Activated effector memory CD4-positive, alpha-beta T cell treated with Interleukin-2 at 50 U/mL for 16 hours (primary cell): ENCODE results near the gene SLC22A12.

Experiments
- DNase-seq: peaks from one replicate; pipeline ENCODE4 v3.0.0-alpha.2; 2020

Gene SLC22A12

DNA sequence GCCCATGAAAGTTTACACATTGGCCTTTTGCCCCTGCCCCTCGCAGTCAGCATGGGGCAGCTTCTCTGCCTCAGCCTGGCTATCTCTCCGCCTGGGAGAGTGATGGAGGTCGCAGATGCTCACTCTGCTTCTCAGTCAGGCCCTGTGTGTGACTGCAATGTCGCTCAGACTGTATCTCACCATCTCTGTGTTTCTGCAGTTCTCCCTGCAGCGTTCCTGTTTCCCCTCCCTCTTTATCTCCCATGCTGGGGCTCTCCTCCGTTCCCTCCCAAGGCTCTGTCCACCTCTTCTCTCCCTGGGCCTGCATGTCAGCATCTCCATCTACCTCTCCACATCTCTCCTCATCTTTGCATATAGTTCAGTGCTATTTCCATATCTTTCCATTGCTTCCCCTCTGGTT lies 38.1 kb downstream of the SLC22A12 start:
- no peak for DNase-seq

DNA sequence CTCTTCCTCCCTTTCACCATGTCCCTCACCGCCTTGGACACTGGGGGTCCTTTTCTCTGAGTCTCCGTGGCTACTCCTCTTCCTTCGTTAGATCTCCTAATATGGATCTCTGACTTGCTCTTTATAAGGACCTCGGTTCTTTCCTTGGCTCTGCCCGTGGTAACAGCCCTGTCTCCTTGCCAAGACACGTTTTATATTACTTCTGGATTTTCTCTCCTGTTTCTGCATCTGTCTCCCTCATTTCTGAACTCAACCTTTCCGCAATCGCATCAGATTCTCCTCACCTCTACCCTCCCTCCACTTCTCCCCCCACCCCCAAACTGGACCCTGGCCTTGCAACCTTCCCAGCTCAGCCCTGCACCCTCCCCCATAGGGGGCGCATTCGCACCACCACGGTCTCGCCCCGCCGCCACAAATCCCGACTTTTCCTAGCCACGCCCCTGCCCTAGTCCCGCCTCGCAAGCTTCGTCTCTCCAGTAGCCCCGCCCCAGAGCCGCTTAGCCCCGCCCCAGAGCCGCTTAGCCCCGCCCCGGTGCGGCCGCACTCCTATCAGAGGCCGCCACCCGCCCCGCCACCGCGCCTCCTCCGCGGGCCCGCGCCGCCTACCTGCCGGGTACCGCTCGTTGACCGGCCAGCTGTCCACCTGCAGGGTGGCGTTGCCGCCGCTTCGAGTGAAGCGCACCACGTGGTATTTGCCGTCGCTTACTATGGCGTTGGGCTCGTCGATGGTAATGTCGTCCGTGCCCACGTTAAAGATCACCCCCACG lies 39.0 kb downstream of the SLC22A12 start:
- DNase-seq, result no peak

DNA sequence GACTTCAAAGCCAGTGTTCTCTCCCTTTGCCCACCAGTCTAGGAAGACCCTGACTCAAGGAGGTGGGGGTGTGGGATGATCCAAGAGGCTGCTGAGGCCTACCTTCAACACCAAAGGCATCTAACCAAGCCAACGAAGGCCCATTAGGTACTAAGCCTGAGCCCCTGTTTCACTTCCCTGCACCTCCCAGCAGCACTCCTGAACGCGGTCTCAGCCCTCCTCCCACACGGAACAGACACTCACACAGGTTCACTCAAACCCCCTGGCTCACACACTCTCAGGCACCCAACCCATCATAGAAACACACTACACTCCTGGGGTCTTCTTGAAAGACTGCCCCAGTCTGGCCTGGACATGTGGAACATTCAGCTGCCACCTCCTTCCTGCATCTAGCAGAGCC lies 40.7 kb downstream of the SLC22A12 start:
- DNase-seq, result no peak

DNA sequence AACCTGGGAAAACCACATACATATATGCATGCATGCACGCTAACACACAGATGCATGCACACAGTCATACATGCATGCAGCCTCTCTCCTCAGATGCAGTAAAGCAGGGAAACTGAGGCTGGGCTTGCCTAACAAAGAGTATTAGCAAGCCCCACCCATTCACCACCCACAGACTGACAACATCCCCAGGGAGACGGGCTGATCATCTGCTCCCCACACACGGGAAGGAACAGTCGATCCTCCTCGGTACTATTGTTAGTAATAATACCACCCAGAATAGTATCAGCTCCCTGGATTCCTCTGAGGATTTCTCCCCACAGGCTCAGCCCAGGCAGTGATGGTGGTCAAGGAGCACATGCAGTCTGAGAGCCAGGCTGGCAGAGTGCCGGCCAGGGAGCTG lies 41.2 kb downstream of the SLC22A12 start:
- DNase-seq, result no peak

DNA sequence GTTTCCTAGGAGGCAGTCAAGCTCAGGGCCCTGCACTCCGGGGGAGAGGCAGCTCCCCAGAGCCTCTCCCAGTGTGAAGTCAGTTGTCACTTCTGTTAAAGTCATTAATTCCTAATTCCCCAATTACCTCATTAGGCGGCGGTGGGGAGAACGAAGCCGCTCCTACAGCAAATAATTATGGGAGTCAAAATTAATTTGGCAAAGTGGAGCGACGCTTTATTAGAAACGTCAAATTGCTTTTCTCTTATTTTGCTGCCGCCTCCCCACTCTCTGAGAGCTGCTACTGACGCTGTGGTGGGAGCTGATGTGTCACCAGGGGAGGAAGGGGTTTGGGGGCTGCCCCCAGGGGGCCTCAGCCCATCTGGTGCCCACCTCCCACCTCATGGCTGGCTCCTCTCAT lies 41.6 kb downstream of the SLC22A12 start:
- no peak for DNase-seq

DNA sequence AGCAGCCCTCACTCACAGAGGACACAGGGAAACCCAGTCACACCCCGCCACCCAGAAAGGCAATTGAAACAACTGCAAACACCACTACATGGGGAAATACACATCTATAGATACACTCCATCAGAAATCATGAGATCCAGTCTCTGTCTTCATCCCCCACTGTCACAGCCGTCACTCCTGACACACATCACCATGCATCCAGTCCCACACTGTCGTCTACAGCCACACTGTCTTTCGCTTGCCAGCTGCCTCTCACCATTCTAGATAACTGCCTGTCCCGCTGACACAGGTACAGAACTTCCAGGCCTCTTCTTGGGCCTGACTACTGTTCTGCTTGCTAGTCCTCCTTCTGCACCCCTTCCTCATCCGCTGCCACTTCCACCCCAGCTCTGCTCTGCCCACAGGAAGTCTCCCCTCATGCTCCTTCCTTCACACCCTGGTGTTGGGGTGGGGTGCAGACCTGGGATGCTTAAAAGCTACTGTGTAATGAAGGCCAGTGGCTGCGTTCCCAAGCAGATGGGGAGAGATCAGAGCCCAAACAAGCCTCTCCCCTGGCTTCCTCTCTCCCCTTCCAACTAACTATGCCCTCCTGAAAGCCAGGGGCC lies 42.6 kb downstream of the SLC22A12 start:
- DNase-seq, result no peak

DNA sequence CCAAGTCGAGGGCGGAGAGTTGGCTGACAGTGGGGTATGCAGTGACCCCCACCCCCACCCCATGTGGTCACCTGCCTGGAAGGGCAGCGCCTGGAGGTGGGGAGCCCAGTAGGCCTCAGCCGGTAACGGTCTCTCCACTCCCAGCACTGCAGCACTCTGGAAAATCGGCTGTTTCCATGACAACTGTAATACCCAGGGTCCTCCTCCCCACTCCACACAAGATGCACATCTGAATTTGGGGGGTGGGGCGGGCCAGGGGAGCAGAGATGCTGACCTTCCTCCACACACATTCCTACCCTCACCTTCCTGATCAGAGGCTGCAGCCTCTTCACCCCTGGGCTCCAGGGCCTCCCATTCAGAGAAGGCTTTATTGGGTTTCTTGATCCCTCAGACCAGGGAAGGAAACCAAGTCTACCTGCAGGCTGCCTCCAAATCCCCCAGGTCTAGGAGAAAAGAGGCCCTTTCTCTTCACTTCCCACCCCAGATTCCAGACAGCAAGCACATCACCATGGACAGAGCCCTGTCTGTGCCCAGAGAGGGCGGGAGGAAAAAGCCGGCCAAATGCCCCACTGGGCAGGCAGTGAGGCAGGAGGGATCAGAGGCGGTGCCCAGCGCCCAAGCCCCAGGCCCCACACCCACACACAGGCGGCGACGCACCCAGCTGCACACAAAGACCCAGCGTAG lies 46.5 kb downstream of the SLC22A12 start:
- DNase-seq, result no peak

DNA sequence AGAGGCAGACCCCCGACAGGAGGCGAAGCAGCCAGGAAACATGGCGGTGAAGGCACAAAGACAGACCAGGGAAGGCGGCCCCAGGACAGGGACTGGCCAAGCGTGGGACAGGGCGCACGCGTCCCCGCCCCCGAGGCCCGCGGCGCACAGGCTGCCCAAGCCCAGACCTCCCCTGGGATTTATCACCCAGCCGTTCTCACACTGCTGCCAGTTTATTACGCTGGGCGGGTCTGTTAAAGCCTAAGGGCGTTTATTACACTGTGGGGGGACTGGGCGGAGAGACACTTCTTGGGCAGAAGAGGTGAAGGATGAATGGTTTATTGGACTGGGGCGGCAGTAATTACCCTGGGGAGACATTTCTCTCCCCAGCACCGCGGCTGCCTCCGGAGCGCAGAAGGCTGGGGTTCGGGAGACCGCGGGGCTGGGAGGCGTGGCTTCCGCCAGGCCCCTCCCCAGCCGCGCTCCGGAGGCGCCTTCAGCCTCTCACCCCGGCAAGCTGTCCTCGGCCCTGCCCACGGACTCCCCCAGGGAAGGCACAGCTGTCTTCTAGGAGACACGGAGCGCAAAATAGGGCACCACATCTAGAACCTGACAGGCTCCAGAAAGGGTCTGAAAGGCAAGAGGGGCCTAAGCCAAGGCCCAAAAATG lies 47.1 kb downstream of the SLC22A12 start:
- DNase-seq, result no peak

DNA sequence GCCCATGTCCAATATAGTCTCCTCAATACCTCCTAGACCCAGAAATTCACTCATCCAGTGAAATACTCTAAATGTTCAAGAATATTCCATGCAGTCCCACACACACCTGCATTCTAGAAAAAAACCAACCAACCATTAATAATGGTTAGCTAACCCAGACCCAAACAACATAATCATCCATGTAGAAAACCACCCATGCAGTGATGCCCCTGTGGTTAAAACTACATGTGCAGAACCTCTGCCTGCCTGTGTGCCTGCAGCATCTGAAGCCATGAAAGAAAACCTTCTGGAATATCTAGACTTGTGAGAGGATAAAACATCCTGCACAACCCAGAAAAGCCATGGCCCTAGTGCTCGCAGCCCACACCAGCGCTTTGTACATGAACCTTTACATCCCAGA lies 47.8 kb downstream of the SLC22A12 start:
- no peak for DNase-seq

DNA sequence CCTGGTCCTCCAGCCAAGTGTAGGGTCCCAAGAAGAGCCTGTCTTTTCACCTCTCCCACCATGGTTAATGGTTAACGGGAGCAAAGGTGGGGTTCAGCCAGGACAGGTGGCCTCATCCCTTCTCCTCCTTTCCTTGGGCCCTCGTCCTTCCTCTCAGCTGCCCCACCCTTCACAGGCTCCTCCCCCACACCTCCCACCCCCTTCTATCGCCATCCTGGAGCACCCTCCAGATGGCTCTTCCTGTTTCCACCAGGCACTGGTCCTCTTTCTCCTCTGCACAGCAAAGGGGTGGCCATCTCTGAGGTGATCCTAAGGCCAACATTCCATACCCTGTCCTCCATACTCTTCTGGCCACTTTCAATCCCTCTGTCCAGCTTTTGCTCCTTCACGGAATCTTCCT lies 48.9 kb downstream of the SLC22A12 start:
- DNase-seq, result no peak

DNA sequence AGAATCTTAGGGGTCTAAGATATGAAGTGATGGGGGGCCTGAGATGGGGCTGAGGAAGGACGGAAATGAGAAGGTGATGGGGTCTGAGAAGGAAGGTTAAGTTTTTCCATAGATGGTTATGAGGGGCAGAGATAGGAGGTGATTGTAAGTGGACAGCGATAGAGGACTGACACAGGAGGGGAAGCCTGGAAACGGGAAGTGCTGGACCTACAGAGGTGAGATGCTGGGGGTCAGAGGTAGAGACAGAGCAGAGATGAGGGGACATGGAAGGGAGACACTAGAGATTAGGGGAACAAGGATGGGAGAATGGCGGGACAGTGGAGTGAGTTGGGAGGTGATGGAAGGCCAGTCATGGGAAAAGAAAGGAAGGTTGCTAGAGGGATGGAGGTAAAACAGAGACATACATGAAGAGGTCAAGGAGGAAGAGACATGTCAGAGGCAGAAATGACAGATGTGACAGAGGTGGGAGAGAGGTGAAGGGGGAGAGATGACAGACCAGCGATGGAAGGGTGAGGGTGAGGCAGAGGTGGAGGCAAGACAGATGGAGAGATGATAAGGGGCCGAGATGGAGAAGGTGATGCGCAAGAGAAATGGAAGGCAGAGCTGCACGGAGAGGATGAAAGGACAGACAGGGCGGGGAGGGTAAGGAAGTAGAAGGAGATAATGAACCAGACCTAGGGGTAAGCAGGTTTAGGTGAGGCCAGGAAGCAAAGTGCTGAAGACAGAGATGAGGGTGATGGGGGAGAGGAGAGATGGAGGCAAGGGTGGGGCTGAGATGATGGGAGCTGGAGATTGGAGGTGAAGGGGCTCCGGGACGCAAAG lies 50.8 kb downstream of the SLC22A12 start:
- no peak for DNase-seq

DNA sequence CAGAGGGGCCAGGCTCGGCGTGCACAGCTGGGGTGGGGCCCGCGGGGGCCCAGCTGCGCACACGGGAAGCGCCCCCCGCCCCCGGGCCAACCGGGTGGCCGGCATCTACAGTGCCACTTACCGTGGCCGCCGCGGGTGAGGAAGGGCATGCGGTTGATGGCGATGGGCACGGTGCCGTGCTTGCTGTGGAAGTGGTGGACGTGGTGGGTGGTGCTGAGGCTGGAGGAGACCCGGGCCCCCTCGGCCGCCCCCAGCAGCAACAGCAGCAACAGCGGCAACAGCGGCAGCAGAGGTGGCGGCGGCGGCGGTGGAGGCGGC lies 51.4 kb downstream of the SLC22A12 start:
- DNase-seq, result no peak

DNA sequence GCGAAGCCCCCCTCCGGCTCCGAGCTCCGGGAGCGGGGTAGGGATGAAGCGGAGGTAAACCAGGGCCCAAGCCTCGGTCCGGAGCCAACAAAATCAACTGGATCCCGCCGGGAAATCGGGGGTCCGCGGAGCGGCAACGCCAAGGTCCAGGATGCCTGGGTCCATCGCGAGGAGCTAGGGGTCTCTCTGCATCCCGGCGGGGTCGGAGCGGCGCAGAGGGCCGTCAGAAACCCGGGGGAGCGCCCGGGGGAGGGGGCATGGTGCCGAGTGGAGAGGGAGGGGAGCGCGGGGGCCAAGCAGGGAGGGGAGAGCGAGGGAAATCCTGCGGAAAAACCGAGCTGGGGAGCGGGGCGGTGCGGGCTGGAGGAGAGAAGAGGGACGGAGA lies 51.8 kb downstream of the SLC22A12 start:
- DNase-seq, result no peak

DNA sequence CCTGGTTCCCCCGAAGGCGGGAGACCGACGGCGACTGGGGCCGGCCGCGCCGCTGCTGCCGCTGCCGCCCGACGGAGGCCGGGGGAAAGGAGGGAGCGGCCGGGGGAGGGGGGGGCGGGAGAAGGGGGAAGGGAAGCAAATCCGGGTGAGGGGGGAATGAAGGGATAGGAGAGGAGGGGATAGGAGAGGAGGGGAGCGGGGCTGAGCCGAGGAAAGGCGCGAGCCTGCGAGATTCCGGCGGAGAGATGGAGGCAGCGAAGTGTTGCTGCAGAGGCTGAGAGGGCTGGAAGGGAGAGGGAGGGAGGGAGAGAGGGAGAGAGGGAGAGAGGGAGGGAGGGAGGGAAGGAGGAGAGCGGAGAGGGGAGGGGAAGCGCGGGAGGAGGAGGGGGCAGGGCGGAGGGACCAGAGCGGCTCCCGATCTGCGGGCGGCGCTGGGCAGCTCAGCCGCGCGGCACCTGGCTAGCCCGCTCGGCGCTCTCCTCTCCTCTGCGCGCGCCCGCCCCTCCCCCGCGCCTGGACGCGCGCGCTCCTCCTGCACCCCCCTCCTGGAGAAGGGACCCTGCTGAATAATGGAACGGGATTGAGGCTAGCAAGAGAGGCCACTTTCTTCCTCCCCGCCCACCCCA lies 52.3 kb downstream of the SLC22A12 start:
- no peak for DNase-seq

DNA sequence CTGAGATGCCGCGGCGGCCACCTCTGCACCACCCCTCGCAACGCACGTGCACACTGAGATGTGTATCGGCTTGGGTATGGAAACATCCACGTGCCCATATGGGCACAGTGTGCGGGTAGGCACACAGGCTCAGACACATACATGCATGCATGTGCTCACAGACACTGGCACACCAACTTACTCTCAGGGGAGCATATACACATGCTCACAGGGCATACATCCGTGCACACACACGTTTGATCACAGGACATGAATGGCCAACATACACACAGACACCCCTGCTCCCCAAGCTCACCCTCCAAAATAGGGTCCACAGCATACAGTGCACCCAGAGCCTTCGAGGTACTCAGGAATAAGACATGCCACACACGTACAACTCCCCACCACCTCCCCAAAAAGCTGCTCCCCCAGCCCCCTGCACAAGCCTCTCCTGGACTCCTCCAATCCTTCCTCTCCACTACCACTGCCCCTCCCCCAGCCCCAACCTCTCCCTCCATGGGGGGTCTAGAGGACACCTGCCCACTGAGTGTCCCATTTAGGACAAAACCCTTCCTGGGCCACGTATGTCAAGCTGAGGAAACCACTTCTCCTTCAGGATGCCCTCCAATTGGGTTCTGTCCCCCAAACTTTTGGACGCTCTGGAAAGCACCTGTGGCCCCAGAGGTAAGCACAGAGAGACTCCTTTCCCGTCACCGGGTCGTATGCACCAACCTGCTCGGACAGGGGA lies 53.1 kb downstream of the SLC22A12 start:
- DNase-seq, result no peak

DNA sequence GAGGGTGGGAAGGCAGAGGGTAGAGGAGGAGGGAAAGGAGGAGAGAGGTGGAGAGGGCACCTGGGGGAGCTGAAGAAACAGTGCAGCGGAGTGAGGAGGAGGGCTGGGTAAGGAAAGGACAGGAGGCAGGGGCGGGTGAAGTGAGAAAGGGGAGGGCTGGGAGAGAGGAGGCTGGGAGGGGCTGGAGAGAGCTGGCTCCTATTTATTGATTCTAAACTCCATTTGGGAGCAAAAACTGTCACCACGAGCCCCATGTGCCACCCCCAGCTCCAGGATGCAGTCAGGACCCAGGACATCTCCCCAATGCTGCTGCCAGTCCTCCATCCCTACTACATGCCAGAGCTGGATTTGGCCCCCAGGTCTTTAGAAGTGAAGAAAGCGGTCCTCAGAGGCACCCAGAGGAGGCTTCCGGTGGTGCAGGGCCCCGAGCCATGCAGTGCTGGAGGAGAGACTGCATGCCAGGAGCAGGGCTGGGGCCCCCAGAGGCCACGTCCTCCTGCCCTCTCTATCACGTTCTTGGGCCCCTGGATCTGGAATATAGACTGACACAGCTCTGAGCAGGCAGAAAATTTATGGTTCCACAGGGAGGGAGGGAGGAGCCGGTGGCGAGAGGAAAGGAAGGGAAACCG lies 53.7 kb downstream of the SLC22A12 start:
- no peak for DNase-seq

DNA sequence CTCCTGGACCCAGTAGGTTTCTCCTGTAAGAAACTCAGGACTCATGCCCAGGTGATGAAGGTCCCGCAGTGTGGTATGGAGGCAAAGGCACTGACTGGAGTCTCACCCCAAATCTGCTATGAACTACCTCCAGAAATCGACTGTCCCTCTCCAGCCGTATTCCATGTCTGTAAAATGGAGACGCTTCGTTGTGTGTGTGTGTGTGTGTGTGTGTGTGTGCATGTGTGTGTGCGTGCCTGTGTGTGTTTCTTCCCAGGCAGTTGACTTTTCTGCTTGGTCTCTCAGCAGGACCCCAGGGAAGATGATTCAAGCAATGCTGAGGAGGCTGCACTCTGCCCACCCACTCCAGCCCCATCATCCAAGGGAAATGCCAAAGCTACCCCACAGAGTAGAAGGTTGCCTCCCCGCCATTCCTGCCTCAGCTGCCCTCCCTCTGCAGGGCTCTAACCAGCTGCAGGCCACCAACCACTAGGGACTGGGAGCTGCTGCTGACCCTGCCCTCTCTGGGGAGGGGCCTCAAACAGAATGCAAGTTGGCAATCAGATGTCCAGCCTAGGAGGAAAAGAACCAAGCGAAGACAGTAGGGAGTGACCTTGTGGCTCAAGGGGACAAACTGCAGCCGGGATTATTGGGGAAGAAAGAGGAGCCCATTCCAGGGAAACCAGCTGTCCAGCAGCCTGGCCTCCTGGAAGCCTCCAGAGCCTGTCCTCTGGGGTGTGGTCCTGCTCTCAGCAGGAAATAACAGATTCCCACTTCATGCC lies 56.2 kb downstream of the SLC22A12 start:
- no peak for DNase-seq

DNA sequence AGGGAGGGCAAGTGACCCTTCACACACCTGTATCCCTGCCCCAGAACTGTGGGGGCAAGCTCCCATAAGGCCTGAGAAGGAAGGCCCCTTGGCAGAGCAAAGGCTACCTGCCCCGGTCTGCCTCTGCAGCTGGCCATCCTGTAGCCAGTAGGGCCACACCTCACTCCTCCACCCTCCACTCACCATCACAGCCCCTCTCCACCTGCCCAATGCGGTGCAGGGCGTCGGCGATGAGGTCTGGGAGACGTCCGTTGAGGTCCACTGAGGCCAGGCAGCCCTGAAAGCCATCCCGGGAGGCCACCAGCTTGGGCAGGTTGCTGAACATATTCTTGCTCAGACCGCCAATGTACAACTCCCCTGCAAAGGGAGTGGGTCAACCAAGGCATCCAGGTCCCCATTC lies 57.5 kb downstream of the SLC22A12 start:
- no peak for DNase-seq

DNA sequence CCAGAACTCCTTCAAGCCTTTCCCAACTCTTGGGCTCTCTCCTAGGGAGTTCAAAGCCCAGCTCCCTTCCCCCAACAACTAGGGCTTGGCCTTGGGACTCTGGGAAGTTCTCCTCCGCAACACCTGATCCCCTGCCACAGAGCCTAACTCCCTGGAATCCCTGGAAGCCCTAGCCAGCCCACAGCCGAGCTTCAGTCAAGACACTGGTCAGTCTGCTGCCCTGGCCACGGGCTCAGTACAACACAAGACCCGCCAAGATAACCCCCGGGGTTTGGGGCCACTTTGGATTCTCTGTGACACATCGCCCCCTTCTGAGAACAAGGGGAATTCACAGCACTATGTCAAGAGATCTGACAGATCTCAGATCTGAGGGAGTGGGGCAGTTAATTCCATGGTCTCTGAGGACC lies 58.3 kb downstream of the SLC22A12 start:
- no peak for DNase-seq

DNA sequence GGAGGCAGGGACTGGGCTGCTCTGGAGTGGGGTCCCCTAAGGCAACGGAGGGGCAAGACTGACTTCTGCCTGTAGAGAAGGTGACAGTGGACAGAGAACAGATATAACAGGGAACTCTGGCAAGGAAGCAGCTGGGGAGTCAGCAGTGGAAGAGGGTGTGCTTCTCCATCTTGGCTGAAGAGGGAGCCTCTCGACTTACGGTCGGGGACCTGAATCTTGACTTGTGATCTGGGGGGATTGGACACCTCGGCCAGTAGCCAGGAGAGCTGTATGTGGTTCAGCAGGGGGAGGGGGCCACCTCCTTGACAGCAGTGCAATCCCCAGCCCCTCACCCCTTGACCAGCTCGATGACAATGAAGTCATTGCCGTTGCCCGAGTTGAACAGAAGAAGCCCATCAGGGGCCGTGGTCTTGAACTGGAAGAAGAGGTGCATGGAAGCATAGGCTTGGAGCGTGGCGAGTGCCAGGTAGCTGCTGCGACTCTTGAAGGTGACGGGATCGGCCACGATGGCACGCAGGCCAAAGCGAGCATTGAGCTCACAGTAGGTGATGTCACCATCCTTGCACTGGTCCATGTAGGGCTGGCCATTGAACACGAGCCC lies 60.0 kb downstream of the SLC22A12 start:
- no peak for DNase-seq
